Measurements from ENCODE around the gene TSEN2.
"Not testable (repeated sequence)": the region's sequence is repeated elsewhere in the genome, so short reads cannot be mapped to it uniquely, and the experiment has no call there.

Gene TSEN2

GRCh38 chr3:12454076-12454815 is 30.0 kb upstream of the TSEN2 start:
- no peak for FAIRE-seq
- DNase-seq (ENCODE audit: insufficient read length, low spot score): no peak
- no peak for TF ChIP-seq CTCF (IDR thresholded peaks at IDR 0.05; ENCODE audit: insufficient read depth, missing control alignments)

- DNase-seq (ENCODE audit: insufficient read length, low spot score) (no peak), FAIRE-seq (no peak)
- no peak for TF ChIP-seq CTCF (IDR thresholded peaks at IDR 0.05; ENCODE audit: insufficient read depth, missing control alignments)
Measured at GRCh38 chr3:12454816-12455121, 29.5 kb upstream of the TSEN2 start.

- TF ChIP-seq CTCF (IDR thresholded peaks at IDR 0.05; ENCODE audit: insufficient read depth, missing control alignments): no peak
- DNase-seq (ENCODE audit: insufficient read length, low spot score) (no peak), FAIRE-seq (no peak)
Measured at GRCh38 chr3:12455740-12456139, 28.5 kb upstream of the TSEN2 start.

DNA sequence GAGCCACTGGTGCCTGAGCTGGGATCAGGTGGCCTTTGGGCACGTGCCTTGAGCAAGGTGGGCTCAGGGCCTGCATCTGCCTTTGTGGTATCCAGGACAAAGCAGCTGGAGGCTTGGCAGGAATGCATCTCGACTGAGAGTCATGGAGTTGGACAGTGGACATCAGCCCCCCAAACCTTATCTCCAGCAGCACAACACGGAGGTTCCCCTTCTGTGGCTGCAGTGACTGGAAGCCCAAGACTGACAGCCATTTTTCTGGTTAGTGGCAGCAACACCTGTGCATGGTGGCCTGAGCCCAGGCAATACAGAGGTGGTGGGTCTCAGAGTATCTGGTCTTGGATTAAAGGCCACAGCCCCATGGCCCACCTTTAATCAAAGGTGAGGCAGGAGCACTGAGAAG is 27.8 kb upstream of the TSEN2 start:
- FAIRE-seq: no peak
- TF ChIP-seq CTCF (IDR thresholded peaks at IDR 0.05; ENCODE audit: insufficient read depth, missing control alignments): no peak

GRCh38 chr3:12457380-12457779 is 26.9 kb upstream of the TSEN2 start:
- DNase-seq (ENCODE audit: insufficient read length, low spot score); FAIRE-seq: not testable (repeated sequence)

More for the DNA sequence above, 27.8 kb upstream of the TSEN2 start:
- DNase-seq (ENCODE audit: insufficient read length, low spot score): no peak

DNA sequence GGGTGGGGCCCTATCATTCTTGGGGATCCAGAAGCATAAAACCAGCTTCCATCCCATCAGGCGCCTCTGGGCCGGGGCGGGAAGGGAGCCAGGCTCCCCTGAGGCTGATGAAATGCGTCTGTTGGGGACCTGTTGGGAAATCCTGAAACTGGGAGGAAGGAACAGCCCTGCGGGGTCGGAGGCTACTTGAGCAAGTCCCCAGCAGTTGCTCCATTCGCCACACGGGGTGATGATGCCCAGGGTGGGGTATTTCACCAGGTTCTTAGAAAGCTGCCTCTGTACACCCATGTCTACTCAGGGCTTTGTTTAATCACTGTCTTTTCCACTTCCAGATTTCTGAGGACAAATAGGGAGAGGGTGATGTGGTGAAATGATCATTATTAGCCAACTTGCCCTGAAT is 25.4 kb upstream of the TSEN2 start:
- FAIRE-seq: no peak

GRCh38 chr3:12460127-12460526 is 24.2 kb upstream of the TSEN2 start:
- DNase-seq (ENCODE audit: insufficient read length, low spot score): no peak
- FAIRE-seq: no peak
- TF ChIP-seq CTCF (IDR thresholded peaks at IDR 0.05; ENCODE audit: insufficient read depth, missing control alignments): no peak

More for the DNA sequence above, 25.4 kb upstream of the TSEN2 start:
- no peak for DNase-seq (ENCODE audit: insufficient read length, low spot score)
- TF ChIP-seq CTCF (IDR thresholded peaks at IDR 0.05; ENCODE audit: insufficient read depth, missing control alignments): no peak
